ENCODE data around the gene POLK.
"Not testable (repeated sequence)": the region's sequence is repeated elsewhere in the genome, so short reads cannot be mapped to it uniquely, and the experiment has no call there.

POLK gene

DNA sequence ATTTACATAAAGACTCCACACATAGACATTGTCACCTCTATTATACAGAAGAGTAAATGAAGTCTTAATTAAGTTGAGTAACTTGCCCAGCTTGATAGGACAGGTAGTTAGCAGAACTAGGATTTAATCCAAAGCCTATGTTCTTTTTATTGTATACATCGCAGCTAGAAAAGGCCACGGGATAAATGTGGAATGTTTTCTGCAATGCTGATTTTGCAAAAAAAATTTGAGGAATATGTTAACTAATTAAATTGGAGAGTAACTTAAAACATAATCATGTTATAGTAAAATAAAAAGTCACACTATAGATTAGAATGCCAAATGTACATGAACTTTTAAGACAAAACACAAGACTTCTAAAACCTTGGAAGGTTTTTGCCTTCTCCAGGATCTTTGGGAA is 41.1 kb downstream of the POLK start:
- H3K4me1 Mint-ChIP-seq, result no peaks in the 10 kb centered on the region
- peaks cover 65% of the 10 kb centered on the region for H3K36me3 Mint-ChIP-seq
- DNase-seq (ENCODE audit: low spot score in 2 of 2) (no peak), ATAC-seq (no peak)
- no peak overlapping the region for H3K27ac Mint-ChIP-seq
- no peaks in the 10 kb centered on the region for H3K9me3 Mint-ChIP-seq
- no peak overlapping the region for H3K4me3 Mint-ChIP-seq

DNA sequence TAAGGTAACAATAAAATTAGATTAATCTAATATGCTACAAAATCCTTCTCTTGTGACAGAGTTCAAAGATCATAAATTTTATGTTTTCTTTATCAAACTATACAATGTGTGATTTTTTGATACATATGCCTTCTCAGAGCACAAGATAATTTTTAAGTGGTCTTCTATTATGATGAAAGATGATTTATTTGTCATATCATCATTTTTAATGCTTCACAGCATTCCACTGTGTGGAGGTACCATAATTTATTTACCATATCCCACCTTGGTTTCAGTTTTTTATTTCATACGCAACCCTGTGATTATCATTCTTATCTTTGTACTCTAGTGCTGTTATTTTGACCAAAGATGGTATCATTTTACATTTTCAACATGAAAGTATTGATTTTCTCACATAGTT is 41.7 kb downstream of the POLK start:
- Mint-ChIP-seq H3K4me3 (no peak overlapping the region), H3K9me3 (no peaks in the 10 kb centered on the region), H3K36me3 (peaks cover 71% of the 10 kb centered on the region), H3K4me1 (no peaks in the 10 kb centered on the region), H3K27ac (no peak overlapping the region)
- ATAC-seq (no peak), DNase-seq (ENCODE audit: low spot score in 2 of 2) (no peak)

DNA sequence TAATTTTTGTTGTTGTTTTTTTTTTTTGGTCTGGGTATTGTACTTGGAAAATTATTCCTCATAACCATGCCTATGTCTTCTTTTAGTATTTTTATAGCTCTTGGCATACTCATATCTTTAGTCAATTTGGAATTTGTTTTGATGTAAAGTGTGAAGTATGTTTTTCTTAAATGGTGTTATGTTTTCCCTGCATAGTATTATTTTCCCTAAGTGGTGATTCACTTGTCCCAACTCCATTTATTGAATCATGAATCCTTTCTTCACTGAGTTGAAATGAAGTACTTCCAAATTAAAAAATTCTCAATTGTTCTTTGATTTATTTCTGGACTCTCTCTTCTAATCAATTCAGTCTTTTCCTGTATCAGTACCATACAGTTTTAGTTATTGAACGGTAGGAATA is 46.5 kb downstream of the POLK start:
- Mint-ChIP-seq H3K36me3 (peaks cover 74% of the 10 kb centered on the region), H3K4me1 (peaks cover 8% of the 10 kb centered on the region), H3K4me3 (no peak overlapping the region), H3K9me3 (peaks cover 5% of the 10 kb centered on the region), H3K27ac (no peak overlapping the region)
- ATAC-seq (no peak), DNase-seq (ENCODE audit: low spot score in 2 of 2) (no peak)

DNA sequence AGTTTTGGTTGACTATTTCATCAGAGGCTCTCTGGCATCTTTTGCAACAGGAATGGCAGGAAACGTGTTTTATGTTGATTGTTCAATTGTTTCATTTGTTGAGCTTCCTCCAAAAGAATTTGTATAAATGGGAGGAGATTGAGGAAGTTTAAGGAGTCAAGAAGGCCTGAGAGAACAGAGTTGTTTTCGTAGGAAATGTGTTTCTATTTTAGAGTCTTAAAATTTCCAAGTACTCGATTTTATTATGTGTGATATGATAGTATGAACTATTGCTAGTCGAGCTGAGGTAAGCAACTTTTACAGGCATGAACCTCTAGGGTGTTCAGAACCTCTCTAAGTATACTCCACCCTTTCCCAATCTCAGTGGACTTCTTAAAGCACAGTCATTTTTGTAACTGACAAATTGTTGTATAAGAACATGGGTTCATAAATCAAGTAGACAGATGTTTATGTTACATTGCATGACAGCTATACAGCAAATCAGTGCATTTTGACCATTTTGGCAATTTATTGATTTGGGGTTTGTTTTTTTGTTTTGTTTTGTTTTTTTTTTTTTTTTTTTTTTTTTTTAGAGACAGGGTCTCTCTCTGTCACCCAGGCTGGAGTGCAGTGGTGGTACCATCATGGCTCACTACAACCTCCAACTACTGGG is 47.4 kb downstream of the POLK start:
- Mint-ChIP-seq H3K4me3 (no peak overlapping the region), H3K9me3 (peaks cover 12% of the 10 kb centered on the region), H3K27ac (no peak overlapping the region), H3K4me1 (peaks cover 11% of the 10 kb centered on the region), H3K36me3 (peaks cover 69% of the 10 kb centered on the region)
- DNase-seq (ENCODE audit: low spot score in 2 of 2) (no peak), ATAC-seq (no peak)

DNA sequence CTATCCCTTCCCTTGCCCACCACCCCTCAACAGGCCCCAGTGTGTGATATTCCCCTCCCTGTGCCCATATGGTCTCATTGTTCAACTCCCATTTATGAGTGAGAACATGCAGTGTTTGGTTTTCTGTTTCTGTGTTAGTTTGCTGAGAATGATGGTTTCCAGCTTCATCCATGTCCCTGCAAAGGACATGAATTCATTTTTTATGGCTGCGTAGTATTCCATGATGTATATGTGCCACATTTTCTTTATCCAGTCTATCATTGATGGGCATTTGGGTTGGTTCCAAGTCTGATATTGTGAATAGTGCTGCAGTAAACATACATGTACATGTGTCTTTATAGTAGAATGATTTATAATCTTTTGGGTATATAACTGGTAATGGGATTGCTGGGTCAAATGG is 49.0 kb downstream of the POLK start:
- not testable (repeated sequence) for H3K4me3 Mint-ChIP-seq; DNase-seq (ENCODE audit: low spot score in 2 of 2); H3K27ac Mint-ChIP-seq; ATAC-seq
- Mint-ChIP-seq H3K36me3 (peaks cover 58% of the 10 kb centered on the region), H3K9me3 (peaks cover 16% of the 10 kb centered on the region), H3K4me1 (peaks cover 25% of the 10 kb centered on the region)

- not testable (repeated sequence) for DNase-seq (ENCODE audit: low spot score in 2 of 2); ATAC-seq
- Mint-ChIP-seq H3K9me3 (peaks cover 14% of the 10 kb centered on the region), H3K27ac (peak overlapping the region; percentile 66), H3K36me3 (peaks cover 37% of the 10 kb centered on the region), H3K4me3 (peak overlapping the region; percentile 50), H3K4me1 (peaks cover 47% of the 10 kb centered on the region)
These were observed 54.5 kb downstream of the POLK start for GRCh38 chr5:75565991-75566709.

- H3K4me1 Mint-ChIP-seq, result peaks cover 43% of the 10 kb centered on the region
- DNase-seq (ENCODE audit: low spot score in 2 of 2), result peak in 1 of 2 donors; percentile 68
- H3K4me3 Mint-ChIP-seq, result peak overlapping the region; percentile 50
These were observed 55.1 kb downstream of the POLK start for GRCh38 chr5:75566710-75567309.

GRCh38 chr5:75567710-75568109 is 56.0 kb downstream of the POLK start:
- H3K4me3 Mint-ChIP-seq, result peak overlapping the region; percentile 50
- peak overlapping the region; percentile 66 for H3K27ac Mint-ChIP-seq
- peaks cover 43% of the 10 kb centered on the region for H3K4me1 Mint-ChIP-seq
- DNase-seq (ENCODE audit: low spot score in 2 of 2), result no peak
- H3K36me3 Mint-ChIP-seq, result peaks cover 34% of the 10 kb centered on the region
- H3K9me3 Mint-ChIP-seq, result peaks cover 11% of the 10 kb centered on the region
- ATAC-seq, result peak; percentile 88

More at GRCh38 chr5:75566710-75567309, 55.1 kb downstream of the POLK start:
- Mint-ChIP-seq H3K36me3 (peaks cover 30% of the 10 kb centered on the region), H3K27ac (peak overlapping the region; percentile 66), H3K9me3 (peaks cover 11% of the 10 kb centered on the region)
- ATAC-seq, result peak; percentile 94

GRCh38 chr5:75568202-75568601 is 56.5 kb downstream of the POLK start:
- Mint-ChIP-seq H3K27ac (no peak overlapping the region), H3K36me3 (peaks cover 36% of the 10 kb centered on the region), H3K4me1 (peaks cover 43% of the 10 kb centered on the region), H3K4me3 (peak overlapping the region; percentile 50), H3K9me3 (peaks cover 11% of the 10 kb centered on the region)
- DNase-seq (ENCODE audit: low spot score in 2 of 2) (no peak), ATAC-seq (no peak)

DNA sequence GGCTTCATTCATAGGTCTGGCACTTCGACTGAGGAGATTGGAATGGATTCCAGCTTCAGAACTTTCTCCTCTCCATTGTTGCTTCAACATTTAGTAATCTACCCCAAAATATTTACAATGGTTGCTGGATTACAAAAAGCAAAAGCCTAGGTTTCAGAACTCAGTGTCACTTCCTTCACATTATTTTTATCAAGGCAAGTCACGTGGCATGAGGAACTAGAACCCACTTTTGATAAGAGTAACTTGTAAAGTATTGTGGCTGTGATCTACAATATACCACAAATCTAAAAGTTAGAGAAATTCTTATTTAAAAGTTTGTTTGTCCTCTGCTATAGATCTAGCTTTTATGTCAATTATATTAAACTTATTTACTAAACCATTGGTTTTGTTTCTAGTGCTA is 59.9 kb downstream of the POLK start:
- ATAC-seq, result no peak
- Mint-ChIP-seq H3K9me3 (no peaks in the 10 kb centered on the region), H3K4me1 (peaks cover 25% of the 10 kb centered on the region), H3K4me3 (no peak overlapping the region), H3K36me3 (peaks cover 45% of the 10 kb centered on the region), H3K27ac (no peak overlapping the region)
- DNase-seq (ENCODE audit: low spot score in 2 of 2), result no peak

DNA sequence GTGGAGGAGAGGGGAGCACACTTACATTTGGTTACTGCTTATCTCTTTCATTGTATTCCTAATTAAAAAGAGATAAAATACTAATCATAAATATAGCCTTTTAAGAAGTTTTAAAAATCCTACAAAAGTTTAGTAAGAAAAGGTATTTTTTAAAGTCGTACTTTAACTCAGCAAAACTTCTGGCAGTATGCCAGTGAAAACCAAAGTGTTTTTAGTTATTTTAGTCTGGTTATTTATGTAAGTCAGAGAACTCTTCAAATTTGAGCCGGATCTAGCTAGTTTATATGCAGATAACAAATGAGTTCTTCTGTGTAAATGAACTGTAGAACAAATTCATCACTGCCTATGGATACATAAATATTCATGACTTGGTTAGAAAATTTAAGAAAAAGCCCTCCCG is 63.1 kb downstream of the POLK start:
- DNase-seq (ENCODE audit: low spot score in 2 of 2), result no peak

GRCh38 chr5:75578280-75578679 is 66.6 kb downstream of the POLK start:
- H3K9me3 Mint-ChIP-seq; ATAC-seq; H3K4me1 Mint-ChIP-seq; H3K4me3 Mint-ChIP-seq; DNase-seq (ENCODE audit: low spot score in 2 of 2); H3K27ac Mint-ChIP-seq: not testable (repeated sequence)
- peaks cover 85% of the 10 kb centered on the region for H3K36me3 Mint-ChIP-seq

More for the DNA sequence above, 63.1 kb downstream of the POLK start:
- Mint-ChIP-seq H3K36me3 (peaks cover 60% of the 10 kb centered on the region), H3K4me1 (peaks cover 7% of the 10 kb centered on the region), H3K27ac (peak overlapping the region; percentile 88), H3K9me3 (no peaks in the 10 kb centered on the region), H3K4me3 (peak overlapping the region; percentile 35)
- ATAC-seq, result no peak

- Mint-ChIP-seq H3K4me1 (no peaks in the 10 kb centered on the region), H3K36me3 (peaks cover 80% of the 10 kb centered on the region), H3K4me3 (no peak overlapping the region), H3K27ac (no peak overlapping the region), H3K9me3 (no peaks in the 10 kb centered on the region)
- ATAC-seq, result no peak
- DNase-seq (ENCODE audit: low spot score in 2 of 2), result no peak
These were observed 73.0 kb downstream of the POLK start for GRCh38 chr5:75584641-75585040.

GRCh38 chr5:75588666-75589065 is 77.0 kb downstream of the POLK start:
- Mint-ChIP-seq H3K9me3 (no peaks in the 10 kb centered on the region), H3K27ac (no peak overlapping the region), H3K4me1 (no peaks in the 10 kb centered on the region), H3K4me3 (no peak overlapping the region), H3K36me3 (peaks cover 77% of the 10 kb centered on the region)
- DNase-seq (ENCODE audit: low spot score in 2 of 2) (no peak), ATAC-seq (no peak)

DNA sequence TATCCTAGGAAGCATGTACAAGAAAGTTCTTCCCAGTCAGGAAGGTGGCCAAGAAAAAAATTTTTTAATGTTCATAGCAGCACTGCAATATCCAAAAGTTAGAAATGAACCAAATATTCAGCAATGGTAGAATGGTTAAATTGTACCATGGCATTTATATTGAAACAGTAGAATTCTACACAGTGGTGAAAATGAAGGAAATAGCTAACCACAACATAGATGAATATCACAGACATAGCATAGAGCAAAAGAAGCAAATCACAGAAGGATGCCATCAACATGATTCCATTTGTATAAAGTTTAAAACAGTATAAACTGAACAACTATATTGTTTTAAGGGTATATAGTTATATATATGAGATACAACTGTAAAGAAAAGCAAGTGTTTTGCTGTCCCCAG is 88.8 kb downstream of the POLK start:
- no peak for DNase-seq (ENCODE audit: low spot score in 2 of 2)
- no peak for ATAC-seq
- H3K4me1 Mint-ChIP-seq, result no peaks in the 10 kb centered on the region
- no peak overlapping the region for H3K27ac Mint-ChIP-seq
- H3K36me3 Mint-ChIP-seq, result peaks cover 16% of the 10 kb centered on the region
- no peak overlapping the region for H3K4me3 Mint-ChIP-seq
- no peaks in the 10 kb centered on the region for H3K9me3 Mint-ChIP-seq

- DNase-seq (ENCODE audit: low spot score in 2 of 2), result no peak
- no peaks in the 10 kb centered on the region for H3K9me3 Mint-ChIP-seq
- H3K4me1 Mint-ChIP-seq, result no peaks in the 10 kb centered on the region
- H3K4me3 Mint-ChIP-seq, result no peak overlapping the region
- no peak overlapping the region for H3K27ac Mint-ChIP-seq
- peaks cover 16% of the 10 kb centered on the region for H3K36me3 Mint-ChIP-seq
- ATAC-seq, result no peak
These were observed 89.9 kb downstream of the POLK start for GRCh38 chr5:75601567-75601966.
